Endothelial cell of umbilical vein (primary cell): Measurements from ENCODE around the gene SERPINB6. TPM values are rescaled to one million over a fixed set of nuclear protein-coding genes. Genes with fewer than 3 reads are reported as not detected.

ENCODE experiments used
- BruUV-seq: library from RNA; stranded (reverse); fragments of 400-500 nt; replicated peaks from 2 replicates; lab custom pipeline; 2021; lab: Mats Ljungman, UMichigan
- CTCF ChIA-PET: fragments of 300-600, 350-600 bp; sonication (Branson Sonifier 250); formaldehyde crosslinking; loops from one replicate; lab custom pipeline; 2021; ENCODE audit warnings: antibody characterized with exemption, inconsistent platforms; lab: Charles Lee
- POLR2A ChIA-PET: fragments of 300-600, 350-600 bp; sonication (Branson Sonifier 250); formaldehyde crosslinking; loops from one replicate; lab custom pipeline; 2021; ENCODE audit warnings: antibody characterized with exemption, inconsistent platforms; lab: Charles Lee
- DNase-seq: peaks from one replicate; pipeline ENCODE4 v3.0.0-alpha.2; 2011; ENCODE audit warnings: low read depth, low spot score
- FAIRE-seq: peaks from 2 replicates; lab custom pipeline; 2011; peaks lifted over from hg19 to GRCh38; lab: Jason Lieb, UNC
- H2AFZ ChIP-seq: 2 replicates; pipeline ENCODE4 v1.6.0; 2012; ENCODE audit warnings: low read depth, low read length, control low read depth, inconsistent platforms
- H3K27ac ChIP-seq: 2 replicates; pipeline ENCODE4 v1.5.1; 2011; ENCODE audit warnings: low read depth, mild to moderate bottlenecking, control low read depth, low read length, moderate library complexity; ENCODE audit not compliant: insufficient read depth
- H3K27me3 ChIP-seq, 2 experiments: 2 replicates each; pipeline versions ENCODE4 v1.6.0 to v1.6.1; 2011; ENCODE audit warnings: low read length in 2 of 2, mixed read lengths in 1 of 2; ENCODE audit not compliant: control insufficient read depth in 2 of 2, insufficient read depth in 2 of 2
- H3K36me3 ChIP-seq, 2 experiments: 2 replicates in 1 of 2; 3 replicates in 1 of 2; pipeline ENCODE4 v1.5.1; 2011; ENCODE audit warnings: low read length in 2 of 2, mild to moderate bottlenecking in 1 of 2, moderate library complexity in 1 of 2; ENCODE audit not compliant: control insufficient read depth in 2 of 2, insufficient read depth in 2 of 2; ENCODE audit errors: extremely low read depth in 1 of 2
- H3K4me1 ChIP-seq: 3 replicates; pipeline ENCODE4 v1.5.1; 2011; ENCODE audit warnings: mild to moderate bottlenecking, low read length; ENCODE audit not compliant: control insufficient read depth, insufficient read depth; ENCODE audit errors: extremely low read depth
- H3K4me2 ChIP-seq: 2 replicates; pipeline ENCODE4 v1.6.1; 2011; ENCODE audit warnings: low read length, control low read depth, mixed read lengths; ENCODE audit not compliant: insufficient read depth
- H3K4me3 ChIP-seq, 3 experiments: fragments of 200-600 bp in 1 of 3; sonication (generic), shearing (Covaris generic) in 1 of 3; replicated peaks in 1 of 3; 2 replicates each; pipeline ENCODE4 v1.5.1; 2011 to 2016; ENCODE audit warnings: control low read depth in 3 of 3, low read length in 3 of 3, mild to moderate bottlenecking in 2 of 3, inconsistent platforms in 1 of 3, low read depth in 1 of 3, moderate library complexity in 1 of 3; ENCODE audit not compliant: insufficient read depth in 1 of 3
- H3K79me2 ChIP-seq: 2 replicates; pipeline ENCODE4 v1.6.0; 2012; ENCODE audit warnings: low read length, inconsistent platforms; ENCODE audit not compliant: control insufficient read depth, insufficient read depth
- H3K9ac ChIP-seq: replicated peaks from 2 replicates; pipeline ENCODE3; 2011; ENCODE audit warnings: low read length, control low read depth; ENCODE audit not compliant: insufficient read depth; ENCODE audit errors: extremely low read depth
- H3K9me1 ChIP-seq: replicated peaks from 3 replicates; pipeline ENCODE4 v1.6.0; 2011; ENCODE audit warnings: mild to moderate bottlenecking, low read length; ENCODE audit not compliant: control insufficient read depth, insufficient read depth; ENCODE audit errors: extremely low read depth
- H3K9me3 ChIP-seq: replicated peaks from 2 replicates; pipeline ENCODE4 v1.5.1; 2012; ENCODE audit warnings: low read length, inconsistent platforms; ENCODE audit not compliant: control insufficient read depth, insufficient read depth
- H4K20me1 ChIP-seq: replicated peaks from 2 replicates; pipeline ENCODE3; 2011; ENCODE audit warnings: mild to moderate bottlenecking, low read length; ENCODE audit not compliant: control insufficient read depth, insufficient read depth; ENCODE audit errors: extremely low read depth
- FOS ChIP-seq: IDR thresholded peaks from 2 replicates; pipeline ENCODE4 v1.6.1; 2011; ENCODE audit warnings: mild to moderate bottlenecking, low read length, moderate library complexity, borderline replicate concordance; ENCODE audit not compliant: insufficient read depth
- GATA2 ChIP-seq: IDR thresholded peaks from 2 replicates; pipeline ENCODE4 v1.7.0; 2011; ENCODE audit warnings: low read depth, mild to moderate bottlenecking, moderate library complexity, mixed read lengths, low read length; ENCODE audit not compliant: insufficient read length, insufficient read depth
- JUN ChIP-seq: IDR thresholded peaks from 2 replicates; pipeline ENCODE4 v1.6.1; 2011; ENCODE audit warnings: borderline replicate concordance, low read depth; ENCODE audit not compliant: insufficient read length, insufficient read depth
- MAX ChIP-seq: IDR thresholded peaks from 2 replicates; pipeline ENCODE4 v1.6.1; 2011; ENCODE audit not compliant: insufficient read depth, insufficient read length
- dilution Hi-C: fragments of 300-500 bp; cut with MboI; formaldehyde crosslinking; loops from one replicate; pipeline ENCODE4 v1.15.0; 2019; ENCODE audit warnings: low sequenced_read_pairs; ENCODE audit not compliant: extremely low pct_ligation_motif_present
- intact Hi-C: fragments of 100-400 bp; cut with micrococcal nuclease; formaldehyde crosslinking; loops from one replicate; pipeline ENCODE4 v1.10.0; 2022
- polyA plus RNA-seq, 4 experiments: library from polyadenylated mRNA; depleted of rRNA in 3 of 4; stranded (reverse) in 3 of 4; unstranded in 1 of 4; fragments of >200 nt; gene quantifications; 2 replicates each; pipeline versions ENCODE4 v1.2.1 to v1.2.3, GENCODE V29; 2011 to 2012; ENCODE audit warnings: missing spikeins in 1 of 4
- total RNA-seq: library from RNA; stranded (reverse); gene quantifications from 2 replicates; pipeline ENCODE4 v1.2.3, GENCODE V29; 2021

The SERPINB6 gene
- total and polyA plus RNA-seq, 2 donors (not counting 3 experiments of a cell fraction or from before 2014, with no cell fraction given), result 145 to 151 TPM

- Histone ChIP-seq H2AFZ (no peak overlapping the region), H3K9me1 (no peaks in the 10 kb centered on the region), H3K27ac (peak overlapping the region; percentile 28), H3K9ac (no peak overlapping the region), H3K27me3 (no peaks in the 10 kb centered on the region), H3K9me3 (no peaks in the 10 kb centered on the region), H3K79me2 (peaks cover 28% of the 10 kb centered on the region), H3K4me1 (peaks cover 18% of the 10 kb centered on the region), H3K4me2 (no peak overlapping the region), H4K20me1 (no peaks in the 10 kb centered on the region), H3K4me3 (no peak overlapping the region), H3K36me3 (peaks cover 0 to 12% of the 10 kb centered on the region in 2 experiments)
- FAIRE-seq (peak; percentile 85), DNase-seq (peak; percentile 76)
- TF ChIP-seq FOS (peak; percentile 75), JUN (peak; percentile 25), MAX (no peak)
- BruUV-seq, result no TSS peak
- intact Hi-C loops, result loop anchor here (1.0 to 2.0 kb wide), 2 partner anchors 10 to 21 kb away; no protein-coding TSS in a partner anchor
- dilution Hi-C loops, result no loop called here
- CTCF ChIA-PET, result interaction anchor here (1.0 to 2.0 kb wide), 7 partner anchors 8 to 169 kb away, joined by 4 to 23 read pairs (median 4); no protein-coding TSS in a partner anchor
- POLR2A ChIA-PET, result no interaction called here
These were observed 11.3 kb downstream of the SERPINB6 start for GRCh38 chr6:2959909-2960719.

GRCh38 chr6:2958776-2959175 is 12.6 kb downstream of the SERPINB6 start:
- H3K27me3 ChIP-seq, result no peaks in the 10 kb centered on the region
- H3K4me1 ChIP-seq, result peaks cover 18% of the 10 kb centered on the region
- H2AFZ ChIP-seq, result no peak overlapping the region
- no peaks in the 10 kb centered on the region for H3K9me3 ChIP-seq
- FAIRE-seq (no peak), DNase-seq (no peak)
- no TSS peak for BruUV-seq
- intact Hi-C loops (no loop called here), dilution Hi-C loops (no loop called here)
- H4K20me1 ChIP-seq, result no peaks in the 10 kb centered on the region
- H3K4me3 ChIP-seq, result no peak overlapping the region
- no peaks in the 10 kb centered on the region for H3K9me1 ChIP-seq
- no peak overlapping the region for H3K27ac ChIP-seq
- H3K79me2 ChIP-seq, result peaks cover 28% of the 10 kb centered on the region
- POLR2A ChIA-PET, result no interaction called here
- no peak overlapping the region for H3K4me2 ChIP-seq
- H3K9ac ChIP-seq, result no peak overlapping the region
- TF ChIP-seq FOS (no peak), GATA2 (no peak)
- peaks cover 0 to 14% of the 10 kb centered on the region in 2 experiments for H3K36me3 ChIP-seq
- CTCF ChIA-PET, result interaction anchor here (10.3 kb wide), 1 partner anchor 29 kb away, joined by 331 read pairs; no protein-coding TSS in a partner anchor
